DOHH2 (cell line): ENCODE results near the gene YTHDF2.

Source experiments
- H3F3A ChIP-seq: fragments of 200-600 bp; sonication (generic), shearing (Covaris generic); 2 replicates; pipeline ENCODE4 v1.6.0; 2016; ENCODE audit warnings: antibody characterized with exemption, mild to moderate bottlenecking; ENCODE audit not compliant: control insufficient read depth, insufficient read depth
- H3K27ac ChIP-seq: fragments of 200-600 bp; sonication (generic); 2 replicates; pipeline ENCODE4 v1.5.1; 2014; ENCODE audit warnings: low read depth, mild to moderate bottlenecking, low read length, moderate library complexity
- H3K27me3 ChIP-seq: fragments of 200-600 bp; sonication (generic); 2 replicates; pipeline ENCODE4 v1.6.1; 2014; ENCODE audit warnings: mild to moderate bottlenecking, low read length, mixed read lengths; ENCODE audit not compliant: control insufficient read depth
- H3K36me3 ChIP-seq: fragments of 200-600 bp; sonication (generic); 2 replicates; pipeline ENCODE4 v1.6.1; 2014; ENCODE audit warnings: mild to moderate bottlenecking, low read length, moderate library complexity, mixed read lengths; ENCODE audit not compliant: control insufficient read depth
- H3K4me1 ChIP-seq: fragments of 200-600 bp; sonication (generic); 2 replicates; pipeline ENCODE4 v1.6.1; 2014; ENCODE audit warnings: mild to moderate bottlenecking, low read length, mixed read lengths; ENCODE audit not compliant: control insufficient read depth
- H3K4me2 ChIP-seq: fragments of 200-600 bp; sonication (generic); 2 replicates; pipeline ENCODE4 v1.6.0; 2014; ENCODE audit warnings: mild to moderate bottlenecking, low read length, moderate library complexity
- H3K4me3 ChIP-seq: fragments of 200-600 bp; sonication (generic); 2 replicates; pipeline ENCODE4 v1.5.1; 2014; ENCODE audit warnings: mild to moderate bottlenecking, low read length, mixed read lengths
- H3K79me2 ChIP-seq: fragments of 200-600 bp; sonication (generic); 2 replicates; pipeline ENCODE4 v1.6.1; 2014; ENCODE audit warnings: mild to moderate bottlenecking, low read length, mixed read lengths; ENCODE audit not compliant: control insufficient read depth
- H3K9me2 ChIP-seq: fragments of 200-600 bp; sonication (generic); replicated peaks from 2 replicates; pipeline ENCODE4 v1.6.1; 2014; ENCODE audit warnings: mild to moderate bottlenecking, low read length, mixed read lengths; ENCODE audit not compliant: control insufficient read depth
- H3K9me3 ChIP-seq: fragments of 200-600 bp; sonication (generic); 2 replicates; pipeline ENCODE4 v1.6.1; 2014; ENCODE audit warnings: antibody characterized with exemption, low read length, mixed read lengths; ENCODE audit not compliant: control insufficient read depth, insufficient read depth
- H4K20me1 ChIP-seq: fragments of 200-600 bp; sonication (generic); 2 replicates; pipeline ENCODE4 v1.6.0; 2014; ENCODE audit warnings: low read depth, mild to moderate bottlenecking, antibody characterized with exemption, low read length, moderate library complexity; ENCODE audit not compliant: control insufficient read depth, insufficient read depth
- CTCF ChIP-seq: fragments of 200-600 bp; sonication (generic); IDR thresholded peaks from one replicate; pipeline ENCODE4 v1.5.1; 2014; ENCODE audit warnings: antibody characterized with exemption, mild to moderate bottlenecking, low read depth, low read length; ENCODE audit not compliant: poor library complexity, severe bottlenecking
- EZH2phosphoT487 ChIP-seq: fragments of 200-600 bp; sonication (generic); IDR thresholded peaks from 2 replicates; pipeline ENCODE4 v1.6.1; 2017; ENCODE audit warnings: borderline replicate concordance, mild to moderate bottlenecking, antibody characterized with exemption, low read length, moderate library complexity, mixed read lengths

The YTHDF2 gene

DNA sequence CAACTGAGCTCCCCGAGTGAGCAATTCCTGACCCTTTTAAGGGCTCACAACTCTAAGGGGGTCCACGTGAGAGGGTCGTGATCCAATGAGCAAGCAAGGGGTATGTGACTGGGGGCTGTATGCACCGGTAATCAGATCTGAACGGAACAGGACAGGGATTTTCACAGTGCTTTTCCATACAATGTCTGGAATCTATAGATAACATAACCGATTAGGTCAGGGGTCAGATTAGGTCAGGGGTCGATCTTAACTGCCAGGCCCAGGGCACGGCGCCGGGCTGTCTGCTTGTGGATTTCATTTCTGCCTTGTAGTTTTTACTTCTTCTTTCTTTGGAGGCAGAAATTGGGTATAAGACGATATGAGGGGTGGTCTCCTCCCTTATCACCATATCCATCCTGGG, 44.6 kb downstream of the YTHDF2 start:
- Histone ChIP-seq H3K4me2 (no peak overlapping the region), H3K4me3 (no peak overlapping the region), H3K9me2 (no peaks in the 10 kb centered on the region), H3F3A (peaks cover 5% of the 10 kb centered on the region), H3K36me3 (no peaks in the 10 kb centered on the region), H3K79me2 (no peaks in the 10 kb centered on the region), H3K9me3 (no peaks in the 10 kb centered on the region), H4K20me1 (no peaks in the 10 kb centered on the region), H3K27ac (no peak overlapping the region), H3K4me1 (peaks cover 9% of the 10 kb centered on the region), H3K27me3 (no peaks in the 10 kb centered on the region)
- no peak for TF ChIP-seq CTCF
- no peak for TF ChIP-seq EZH2phosphoT487

- Histone ChIP-seq H3K9me2 (no peaks in the 10 kb centered on the region), H3K4me1 (peaks cover 9% of the 10 kb centered on the region), H3K4me2 (no peak overlapping the region), H3K27ac (no peak overlapping the region), H3K9me3 (no peaks in the 10 kb centered on the region), H3F3A (peaks cover 5% of the 10 kb centered on the region), H3K79me2 (no peaks in the 10 kb centered on the region), H3K27me3 (no peaks in the 10 kb centered on the region), H3K36me3 (no peaks in the 10 kb centered on the region), H4K20me1 (no peaks in the 10 kb centered on the region), H3K4me3 (no peak overlapping the region)
- TF ChIP-seq EZH2phosphoT487 (no peak), CTCF (no peak)
Observed at GRCh38 chr1:28782011-28782410, 45.3 kb downstream of the YTHDF2 start.

GRCh38 chr1:28783363-28783762, 46.6 kb downstream of the YTHDF2 start:
- peaks cover 9% of the 10 kb centered on the region for H3K4me1 ChIP-seq
- H3K4me2 ChIP-seq, result no peak overlapping the region
- no peak overlapping the region for H3K4me3 ChIP-seq
- H3K27me3 ChIP-seq, result no peaks in the 10 kb centered on the region
- H3K27ac ChIP-seq, result no peak overlapping the region
- H4K20me1 ChIP-seq, result no peaks in the 10 kb centered on the region
- H3K79me2 ChIP-seq, result no peaks in the 10 kb centered on the region
- H3F3A ChIP-seq, result peaks cover 5% of the 10 kb centered on the region
- TF ChIP-seq EZH2phosphoT487, result no peak
- TF ChIP-seq CTCF, result no peak
- H3K9me3 ChIP-seq, result no peaks in the 10 kb centered on the region
- no peaks in the 10 kb centered on the region for H3K36me3 ChIP-seq
- no peaks in the 10 kb centered on the region for H3K9me2 ChIP-seq

GRCh38 chr1:28789412-28789811, 52.7 kb downstream of the YTHDF2 start:
- peaks cover 9% of the 10 kb centered on the region for H3K4me1 ChIP-seq
- no peak for TF ChIP-seq CTCF
- TF ChIP-seq EZH2phosphoT487, result no peak
- H3F3A ChIP-seq, result no peaks in the 10 kb centered on the region; the same call in 1 of the 2 replicates
- no peaks in the 10 kb centered on the region for H3K27me3 ChIP-seq
- no peaks in the 10 kb centered on the region for H3K79me2 ChIP-seq
- H3K9me2 ChIP-seq, result no peaks in the 10 kb centered on the region
- no peaks in the 10 kb centered on the region for H3K36me3 ChIP-seq
- no peak overlapping the region for H3K4me2 ChIP-seq
- H3K4me3 ChIP-seq, result no peak overlapping the region
- H4K20me1 ChIP-seq, result no peaks in the 10 kb centered on the region
- H3K9me3 ChIP-seq, result no peaks in the 10 kb centered on the region
- H3K27ac ChIP-seq, result no peak overlapping the region
